HCT116 (cell line): Measurements from ENCODE around the gene MAGED1. TPM values are rescaled to one million over a fixed set of nuclear protein-coding genes. Genes with fewer than 3 reads are reported as not detected.

Experiments used
- ATAC-seq: fragments of 200-7000 bp; cut with Tn5 transposase; 2 replicates; pipeline ENCODE4 v1.9.1; 2020; ENCODE audit warnings: mild to moderate bottlenecking, moderate library complexity
- BruUV-seq: library from RNA; stranded (reverse); fragments of 400-500 nt; replicated peaks from 2 replicates; lab custom pipeline; 2021; lab: Mats Ljungman, UMichigan
- CTCF ChIA-PET: fragments of 300-600 bp; sonication (Branson Sonifier 250); formaldehyde crosslinking; loops from one replicate; lab custom pipeline; 2021; ENCODE audit warnings: antibody characterized with exemption; lab: Charles Lee
- POLR2A ChIA-PET: fragments of 300-600, 350-600 bp; sonication (Branson Sonifier 250); formaldehyde crosslinking; loops from one replicate; lab custom pipeline; 2021; ENCODE audit warnings: antibody characterized with exemption; lab: Charles Lee
- RAD21 ChIA-PET, 2 experiments: fragments of 300-600 bp; sonication (Branson Sonifier 250); formaldehyde crosslinking; loops; one replicate each; lab custom pipeline; 2023; ENCODE audit warnings: low total read pairs in 2 of 2; ENCODE audit not compliant: uncharacterized antibody in 2 of 2, unreplicated experiment in 2 of 2, low non-redundant PET in 1 of 2; lab: Charles Lee
- DNase-seq: peaks from one replicate; pipeline ENCODE4 v3.0.0-alpha.2; 2010; ENCODE audit warnings: low read depth, low spot score
- H2AFZ ChIP-seq: fragments of 200-600 bp; shearing (Covaris generic), sonication (generic); 2 replicates; pipeline ENCODE4 v1.6.1; 2017; ENCODE audit warnings: low read depth, mixed run types, mixed read lengths, antibody characterized with exemption, low read length; ENCODE audit not compliant: poor library complexity, severe bottlenecking
- H3K27ac ChIP-seq: 2 replicates; pipeline ENCODE4 v1.5.1; 2012; ENCODE audit warnings: low read depth, low read length
- H3K27me3 ChIP-seq: fragments of 200-600 bp; sonication (generic); 2 replicates; pipeline ENCODE4 v1.6.1; 2016; ENCODE audit warnings: mixed run types, low read length, mixed read lengths; ENCODE audit not compliant: insufficient read depth
- H3K36me3 ChIP-seq, 2 experiments: fragments of 200-500 bp in 1 of 2; fragments of 200-600 bp in 1 of 2; sonication (Bioruptor generic) in 1 of 2; sonication (generic) in 1 of 2; 2 replicates each; pipeline versions ENCODE4 v1.5.1 to v1.6.1; 2014 to 2016; ENCODE audit warnings: low read length in 2 of 2, inconsistent platforms in 1 of 2, mixed read lengths in 1 of 2, mixed run types in 1 of 2; ENCODE audit not compliant: insufficient read depth in 2 of 2, control insufficient read depth in 1 of 2
- H3K4me1 ChIP-seq, 2 experiments: fragments of 200-600 bp in 1 of 2; sonication (generic) in 1 of 2; 2 replicates each; pipeline versions ENCODE4 v1.5.1 to v1.6.1; 2012 to 2017; ENCODE audit warnings: low read length in 2 of 2, inconsistent platforms in 1 of 2, mild to moderate bottlenecking in 1 of 2, mixed read lengths in 1 of 2, mixed run types in 1 of 2, moderate library complexity in 1 of 2; ENCODE audit not compliant: insufficient read depth in 2 of 2, control insufficient read depth in 1 of 2
- H3K4me2 ChIP-seq: fragments of 200-600 bp; sonication (generic); 2 replicates; pipeline ENCODE4 v1.6.1; 2017; ENCODE audit warnings: mixed run types, low read length, mixed read lengths
- H3K4me3 ChIP-seq, 2 experiments: fragments of 200-600 bp in 1 of 2; sonication (generic) in 1 of 2; replicated peaks in 1 of 2; 2 replicates each; pipeline ENCODE4 v1.5.1; 2011 to 2016; ENCODE audit warnings: low read length in 2 of 2, control low read depth in 1 of 2, low read depth in 1 of 2, mild to moderate bottlenecking in 1 of 2, mixed read lengths in 1 of 2, mixed run types in 1 of 2
- H3K79me2 ChIP-seq: fragments of 200-600 bp; sonication (generic); 2 replicates; pipeline ENCODE4 v1.6.1; 2017; ENCODE audit warnings: mild to moderate bottlenecking, mixed run types, low read length, moderate library complexity, mixed read lengths; ENCODE audit not compliant: insufficient read depth
- H3K9ac ChIP-seq: fragments of 200-600 bp; sonication (generic); 2 replicates; pipeline ENCODE4 v1.6.1; 2016; ENCODE audit warnings: low read length, mixed read lengths
- H3K9me2 ChIP-seq: fragments of 200-600 bp; sonication (generic), shearing (Covaris generic); 2 replicates; pipeline ENCODE4 v1.6.1; 2017; ENCODE audit warnings: mixed run types, mild to moderate bottlenecking, moderate library complexity; ENCODE audit not compliant: insufficient read depth
- H3K9me3 ChIP-seq, 2 experiments: fragments of 200-500 bp in 1 of 2; fragments of 200-600 bp in 1 of 2; sonication (Bioruptor generic) in 1 of 2; sonication (generic) in 1 of 2; 2 replicates each; pipeline ENCODE4 v1.6.1; 2014 to 2017; ENCODE audit warnings: low read length in 2 of 2, mixed read lengths in 2 of 2, inconsistent platforms in 1 of 2, low read depth in 1 of 2, mild to moderate bottlenecking in 1 of 2, mixed run types in 1 of 2, moderate library complexity in 1 of 2; ENCODE audit not compliant: control insufficient read depth in 1 of 2, insufficient read depth in 1 of 2
- H4K20me1 ChIP-seq: fragments of 200-600 bp; sonication (generic), shearing (Covaris generic); 2 replicates; pipeline ENCODE4 v1.6.1; 2017; ENCODE audit warnings: mixed run types, mild to moderate bottlenecking, moderate library complexity; ENCODE audit not compliant: insufficient read depth
- CBX3 ChIP-seq: IDR thresholded peaks from 2 replicates; pipeline ENCODE4 v1.6.1; 2012; ENCODE audit warnings: low read depth
- CEBPB ChIP-seq: IDR thresholded peaks from 2 replicates; pipeline ENCODE4 v1.6.1; 2012; ENCODE audit warnings: low read depth
- ELF1 ChIP-seq: IDR thresholded peaks from 2 replicates; pipeline ENCODE4 v1.6.1; 2012; ENCODE audit warnings: low read depth, borderline replicate concordance
- EZH2 ChIP-seq: fragments of 200-600 bp; sonication (generic); IDR thresholded peaks from 2 replicates; pipeline ENCODE4 v1.6.1; 2017; ENCODE audit warnings: antibody characterized with exemption, mixed run types
- FOSL1 ChIP-seq: IDR thresholded peaks from 2 replicates; pipeline ENCODE4 v1.6.1; 2012; ENCODE audit warnings: low read depth
- JUND ChIP-seq: IDR thresholded peaks from 2 replicates; pipeline ENCODE4 v1.6.1; 2012
- MAX ChIP-seq: IDR thresholded peaks from 2 replicates; pipeline ENCODE4 v1.6.1; 2012
- POLR2A ChIP-seq: IDR thresholded peaks from 2 replicates; pipeline ENCODE4 v1.7.0; 2011; ENCODE audit warnings: borderline replicate concordance; ENCODE audit not compliant: insufficient read depth, insufficient read length; ENCODE audit errors: extremely low read depth
- POLR2AphosphoS5 ChIP-seq: IDR thresholded peaks from 2 replicates; pipeline ENCODE4 v1.6.1; 2011; ENCODE audit warnings: mild to moderate bottlenecking, low read depth, low read length, moderate library complexity
- REST ChIP-seq: IDR thresholded peaks from 2 replicates; pipeline ENCODE4 v1.6.1; 2012; ENCODE audit warnings: low read depth
- SIN3A ChIP-seq: IDR thresholded peaks from 2 replicates; pipeline ENCODE4 v1.6.1; 2012; ENCODE audit warnings: low read depth
- SP1 ChIP-seq: IDR thresholded peaks from 2 replicates; pipeline ENCODE4 v1.6.1; 2012; ENCODE audit warnings: low read depth
- SRF ChIP-seq: IDR thresholded peaks from 2 replicates; pipeline ENCODE4 v1.6.1; 2012; ENCODE audit warnings: low read depth
- ZNF274 ChIP-seq: fragments of 200-500 bp; sonication (Bioruptor generic); IDR thresholded peaks from 2 replicates; pipeline ENCODE4 v1.6.1; 2014; ENCODE audit warnings: mild to moderate bottlenecking, low read depth, low read length, inconsistent platforms
- intact Hi-C: fragments of 100-400 bp; cut with micrococcal nuclease; formaldehyde crosslinking; loops from 2 replicates; pipeline ENCODE4 v1.10.0; 2022
- total RNA-seq: library from RNA; stranded (reverse); gene quantifications from one replicate; pipeline ENCODE4 v1.2.1, GENCODE V29; 2021; ENCODE audit not compliant: unreplicated experiment
- TF ChIP-seq, protein P1 (sequence below), 3 experiments: fragments of 200-600 bp in 1 of 3; sonication (generic) in 1 of 3; IDR thresholded peaks in 2 of 3; conservative IDR thresholded peaks in 1 of 3; 2 replicates each; pipeline ENCODE4 v1.5.1; 2012 to 2017; ENCODE audit warnings: low read depth in 2 of 3, low read length in 2 of 3, antibody characterized with exemption in 1 of 3, borderline replicate concordance in 1 of 3, control low read depth in 1 of 3, mild to moderate bottlenecking in 1 of 3, mixed read lengths in 1 of 3, mixed run types in 1 of 3, moderate library complexity in 1 of 3; ENCODE audit not compliant: insufficient read depth in 1 of 3

MAGED1 gene
- total RNA-seq, 1 experiment from 2014 or later: 82.3 TPM

DNA sequence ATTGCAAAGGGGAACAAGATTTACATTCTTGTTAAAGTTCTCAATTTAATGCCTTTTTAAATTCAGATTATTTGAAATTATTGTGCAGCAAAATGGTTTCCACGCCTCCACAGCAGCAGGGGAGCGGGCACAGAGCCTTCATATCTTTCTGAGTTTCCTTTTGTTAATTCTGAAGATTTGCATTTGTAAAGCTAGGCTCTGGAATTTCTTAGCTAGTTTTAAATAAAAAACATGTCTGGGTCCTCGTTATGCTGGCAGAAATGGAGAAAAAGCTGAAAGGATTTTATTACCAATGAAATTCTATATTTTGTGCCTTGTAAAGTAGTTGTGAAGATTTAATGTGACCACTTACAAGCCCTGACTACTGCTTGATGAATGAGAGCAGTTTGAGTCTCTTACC, 40.8 kb upstream of the MAGED1 start:
- no peak overlapping the region for H2AFZ ChIP-seq
- TF ChIP-seq ELF1 (no peak), SIN3A (no peak), POLR2A (no peak), JUND (no peak), EZH2 (no peak), ZNF274 (no peak), SRF (no peak), CBX3 (no peak), POLR2AphosphoS5 (no peak), FOSL1 (no peak), SP1 (no peak), REST (no peak), MAX (no peak), CEBPB (no peak)
- TF ChIP-seq, protein P1, sequence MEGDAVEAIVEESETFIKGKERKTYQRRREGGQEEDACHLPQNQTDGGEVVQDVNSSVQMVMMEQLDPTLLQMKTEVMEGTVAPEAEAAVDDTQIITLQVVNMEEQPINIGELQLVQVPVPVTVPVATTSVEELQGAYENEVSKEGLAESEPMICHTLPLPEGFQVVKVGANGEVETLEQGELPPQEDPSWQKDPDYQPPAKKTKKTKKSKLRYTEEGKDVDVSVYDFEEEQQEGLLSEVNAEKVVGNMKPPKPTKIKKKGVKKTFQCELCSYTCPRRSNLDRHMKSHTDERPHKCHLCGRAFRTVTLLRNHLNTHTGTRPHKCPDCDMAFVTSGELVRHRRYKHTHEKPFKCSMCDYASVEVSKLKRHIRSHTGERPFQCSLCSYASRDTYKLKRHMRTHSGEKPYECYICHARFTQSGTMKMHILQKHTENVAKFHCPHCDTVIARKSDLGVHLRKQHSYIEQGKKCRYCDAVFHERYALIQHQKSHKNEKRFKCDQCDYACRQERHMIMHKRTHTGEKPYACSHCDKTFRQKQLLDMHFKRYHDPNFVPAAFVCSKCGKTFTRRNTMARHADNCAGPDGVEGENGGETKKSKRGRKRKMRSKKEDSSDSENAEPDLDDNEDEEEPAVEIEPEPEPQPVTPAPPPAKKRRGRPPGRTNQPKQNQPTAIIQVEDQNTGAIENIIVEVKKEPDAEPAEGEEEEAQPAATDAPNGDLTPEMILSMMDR (IDR thresholded peaks at IDR 0.05 in 2 of 3, conservative IDR thresholded peaks at IDR 0.05 in 1 of 3; ENCODE audit: borderline replicate concordance in 1 of 3, insufficient read depth in 1 of 3, low read depth in 2 of 3, low read length in 2 of 3): no peak
- no peaks in the 10 kb centered on the region; a peak in 1 of 4 replicates for H3K36me3 ChIP-seq
- intact Hi-C loops: no loop called here
- POLR2A ChIA-PET: no interaction called here
- no peak overlapping the region for H3K27ac ChIP-seq
- RAD21 ChIA-PET: no interaction called here
- H4K20me1 ChIP-seq: no peaks in the 10 kb centered on the region
- no peak overlapping the region for H3K4me3 ChIP-seq
- no peak overlapping the region for H3K9ac ChIP-seq
- H3K4me2 ChIP-seq: no peak overlapping the region
- ATAC-seq (no peak), DNase-seq (no peak)
- no peaks in the 10 kb centered on the region for H3K27me3 ChIP-seq
- no peaks in the 10 kb centered on the region for H3K9me3 ChIP-seq
- H3K9me2 ChIP-seq: no peaks in the 10 kb centered on the region
- no peaks in the 10 kb centered on the region for H3K4me1 ChIP-seq
- CTCF ChIA-PET: no interaction called here
- BruUV-seq: no TSS peak
- H3K79me2 ChIP-seq: peaks cover 15% of the 10 kb centered on the region
